Testis (tissue), 2 donors: ENCODE results near the gene PLA2G4A.

ENCODE experiments used
- POLR2A ChIP-seq: fragments of 450-650 bp; IDR thresholded peaks from one replicate; pipeline ENCODE4 v1.6.1; 2017; ENCODE audit warnings: antibody characterized with exemption, mild to moderate bottlenecking, moderate library complexity
- TF ChIP-seq, protein P1 (sequence below), 3 experiments: fragments of 450-650 bp in 2 of 3; fragments of 200-600 bp in 1 of 3; sonication (generic) in 1 of 3; IDR thresholded peaks; one replicate each; pipeline ENCODE4 v1.5.1; 2016 to 2019; ENCODE audit warnings: antibody characterized with exemption in 3 of 3, mild to moderate bottlenecking in 2 of 3, moderate library complexity in 1 of 3

DNA sequence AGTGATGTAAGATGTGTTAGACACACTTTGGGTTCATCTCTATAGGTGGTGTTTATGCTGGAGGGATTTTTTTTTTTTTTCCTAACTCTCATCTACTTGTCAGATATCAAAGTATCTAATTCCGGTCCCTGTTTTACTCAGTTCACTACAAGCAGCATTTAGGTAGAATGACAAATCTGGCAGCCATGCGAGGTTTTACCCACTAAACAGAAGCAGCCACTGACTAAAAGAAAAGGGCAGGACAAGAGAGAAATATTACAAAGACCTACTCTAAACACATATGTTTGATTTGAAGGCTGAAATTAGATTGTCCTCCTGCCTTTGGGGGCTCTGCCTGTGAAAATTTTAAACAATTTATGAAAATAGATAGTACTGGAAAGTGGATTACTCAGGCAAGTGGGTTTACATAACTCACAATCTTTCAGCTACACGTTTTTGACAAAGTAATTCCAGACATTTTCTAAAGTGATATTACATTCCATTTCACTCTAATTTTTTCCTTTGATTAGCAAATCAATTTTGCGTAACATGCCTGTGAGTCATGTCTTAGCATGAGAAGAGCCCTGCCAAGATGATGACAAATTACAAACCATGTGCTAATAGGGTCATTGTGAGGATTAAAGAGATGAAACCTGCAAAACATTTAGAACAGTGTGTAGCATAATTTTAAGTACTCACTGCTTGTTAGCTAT lies 172.6 kb downstream of the PLA2G4A start:
- TF ChIP-seq, protein P1, sequence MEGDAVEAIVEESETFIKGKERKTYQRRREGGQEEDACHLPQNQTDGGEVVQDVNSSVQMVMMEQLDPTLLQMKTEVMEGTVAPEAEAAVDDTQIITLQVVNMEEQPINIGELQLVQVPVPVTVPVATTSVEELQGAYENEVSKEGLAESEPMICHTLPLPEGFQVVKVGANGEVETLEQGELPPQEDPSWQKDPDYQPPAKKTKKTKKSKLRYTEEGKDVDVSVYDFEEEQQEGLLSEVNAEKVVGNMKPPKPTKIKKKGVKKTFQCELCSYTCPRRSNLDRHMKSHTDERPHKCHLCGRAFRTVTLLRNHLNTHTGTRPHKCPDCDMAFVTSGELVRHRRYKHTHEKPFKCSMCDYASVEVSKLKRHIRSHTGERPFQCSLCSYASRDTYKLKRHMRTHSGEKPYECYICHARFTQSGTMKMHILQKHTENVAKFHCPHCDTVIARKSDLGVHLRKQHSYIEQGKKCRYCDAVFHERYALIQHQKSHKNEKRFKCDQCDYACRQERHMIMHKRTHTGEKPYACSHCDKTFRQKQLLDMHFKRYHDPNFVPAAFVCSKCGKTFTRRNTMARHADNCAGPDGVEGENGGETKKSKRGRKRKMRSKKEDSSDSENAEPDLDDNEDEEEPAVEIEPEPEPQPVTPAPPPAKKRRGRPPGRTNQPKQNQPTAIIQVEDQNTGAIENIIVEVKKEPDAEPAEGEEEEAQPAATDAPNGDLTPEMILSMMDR (IDR thresholded peaks at IDR 0.05): no peak
- no peak for TF ChIP-seq POLR2A
